GM19468 (cell line): ENCODE data around the gene GLTP.

ENCODE experiments used
- ATAC-seq: cut with Tn5 transposase; IDR thresholded peaks from one replicate; pipeline ENCODE4 v1.9.1; 2021; ENCODE audit warnings: mild to moderate bottlenecking, moderate library complexity, moderate number of reproducible peaks; ENCODE audit not compliant: unreplicated experiment; ENCODE audit errors: extremely low read depth

GLTP gene

GRCh38 chr12:109807954-109808643 is 72.2 kb downstream of the GLTP start:
- no peak for ATAC-seq

GRCh38 chr12:109804820-109805761 is 75.2 kb downstream of the GLTP start:
- no peak for ATAC-seq

GRCh38 chr12:109803678-109804077 is 76.7 kb downstream of the GLTP start:
- ATAC-seq = no peak

- ATAC-seq = no peak
Observed at GRCh38 chr12:109802828-109803227, 77.5 kb downstream of the GLTP start.
